Measurements from ENCODE around the gene RSL24D1.

RSL24D1 gene

GRCh38 chr15:55133972-55134371 is 62.8 kb downstream of the RSL24D1 start:
- no peak for DNase-seq
- no peaks in the 10 kb centered on the region for H3K4me1 ChIP-seq

GRCh38 chr15:55132672-55133071 is 64.1 kb downstream of the RSL24D1 start:
- no peaks in the 10 kb centered on the region for H3K4me1 ChIP-seq
- no peak for DNase-seq
- H3K36me3 ChIP-seq, result no peaks in the 10 kb centered on the region
- no peak overlapping the region for H3K4me3 ChIP-seq (ENCODE audit: low read depth, low read length)
- no peak for TF ChIP-seq CTCF (IDR thresholded peaks at IDR 0.05; ENCODE audit: low read depth, low read length)
- H3K27me3 ChIP-seq, result peaks cover 5% of the 10 kb centered on the region; the same call in 1 of the 2 replicates
- H3K9me3 ChIP-seq, result no peaks in the 10 kb centered on the region

More at GRCh38 chr15:55133972-55134371, 62.8 kb downstream of the RSL24D1 start:
- Histone ChIP-seq H3K4me3 (ENCODE audit: low read depth, low read length) (no peak overlapping the region), H3K9me3 (no peaks in the 10 kb centered on the region), H3K27me3 (peaks cover 5% of the 10 kb centered on the region; the same call in 1 of the 2 replicates), H3K36me3 (no peaks in the 10 kb centered on the region)
- TF ChIP-seq CTCF (IDR thresholded peaks at IDR 0.05; ENCODE audit: low read depth, low read length), result no peak

All from BE2C (cell line).